ENCODE results near the gene SORBS1. TPM values are rescaled to one million over a fixed set of nuclear protein-coding genes. Genes with fewer than 3 reads are reported as not detected.

Gene SORBS1
- total and polyA plus RNA-seq, 4 donors: 13.1 to 68.9 (median 44.0) TPM

DNA sequence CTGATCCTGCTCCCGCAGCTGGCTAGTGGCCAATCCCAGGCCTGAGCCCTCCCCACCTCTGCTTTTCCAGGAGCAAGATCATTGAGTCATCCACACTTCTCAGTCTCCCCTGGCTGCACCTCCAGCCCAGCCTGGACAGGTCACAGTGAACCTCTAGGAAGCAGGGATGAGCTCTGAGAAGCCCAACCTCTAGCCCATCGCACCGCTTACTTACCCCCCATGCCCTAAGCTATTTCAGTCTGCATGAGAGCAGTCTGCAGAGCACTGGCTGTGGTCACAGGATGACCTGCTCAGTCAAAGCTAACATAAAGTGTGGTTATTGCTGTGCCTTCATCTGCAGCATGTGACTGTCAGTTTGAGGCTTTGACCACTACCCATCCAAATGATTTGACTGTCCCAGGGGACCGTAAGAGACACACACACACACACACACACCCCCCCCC is 129.2 kb downstream of the SORBS1 start:
- H3K27ac ChIP-seq (ENCODE audit: low read depth in 1 of 2, low read length in 1 of 2): peak overlapping the region; percentile 3 to 81
- WGBS, 2 donors: 81 to 88% methylated on average over 4 of the region's 4 CpGs
- H3K4me1 ChIP-seq (ENCODE audit: control insufficient read depth in 5 of 5, insufficient read depth in 5 of 5, low read length in 5 of 5): peaks cover 7 to 22% (median 14%) of the 10 kb centered on the region in 5 donors
- H3K9ac ChIP-seq (ENCODE audit: insufficient read depth in 1 of 2, low read length in 2 of 2): no peak overlapping the region
- TF ChIP-seq, protein P1, sequence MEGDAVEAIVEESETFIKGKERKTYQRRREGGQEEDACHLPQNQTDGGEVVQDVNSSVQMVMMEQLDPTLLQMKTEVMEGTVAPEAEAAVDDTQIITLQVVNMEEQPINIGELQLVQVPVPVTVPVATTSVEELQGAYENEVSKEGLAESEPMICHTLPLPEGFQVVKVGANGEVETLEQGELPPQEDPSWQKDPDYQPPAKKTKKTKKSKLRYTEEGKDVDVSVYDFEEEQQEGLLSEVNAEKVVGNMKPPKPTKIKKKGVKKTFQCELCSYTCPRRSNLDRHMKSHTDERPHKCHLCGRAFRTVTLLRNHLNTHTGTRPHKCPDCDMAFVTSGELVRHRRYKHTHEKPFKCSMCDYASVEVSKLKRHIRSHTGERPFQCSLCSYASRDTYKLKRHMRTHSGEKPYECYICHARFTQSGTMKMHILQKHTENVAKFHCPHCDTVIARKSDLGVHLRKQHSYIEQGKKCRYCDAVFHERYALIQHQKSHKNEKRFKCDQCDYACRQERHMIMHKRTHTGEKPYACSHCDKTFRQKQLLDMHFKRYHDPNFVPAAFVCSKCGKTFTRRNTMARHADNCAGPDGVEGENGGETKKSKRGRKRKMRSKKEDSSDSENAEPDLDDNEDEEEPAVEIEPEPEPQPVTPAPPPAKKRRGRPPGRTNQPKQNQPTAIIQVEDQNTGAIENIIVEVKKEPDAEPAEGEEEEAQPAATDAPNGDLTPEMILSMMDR (IDR thresholded peaks at IDR 0.05; ENCODE audit: control extremely low read depth, extremely low read depth): no peak
- H3K36me3 ChIP-seq (ENCODE audit: control insufficient read depth in 4 of 4, insufficient read depth in 4 of 4, low read length in 4 of 4): peaks cover 0 to 23% (median under 1%) of the 10 kb centered on the region in 4 donors
- DNase-seq (no peak), ATAC-seq (ENCODE audit: insufficient read depth, low FRiP score) (no peak)
- H3K27me3 ChIP-seq (ENCODE audit: control insufficient read depth in 3 of 3, insufficient read depth in 3 of 3, low read length in 2 of 3): no peaks in the 10 kb centered on the region
- no peaks in the 10 kb centered on the region for H3K9me3 ChIP-seq (ENCODE audit: control insufficient read depth in 4 of 4, insufficient read depth in 3 of 4, low read length in 3 of 4)
- H3K4me3 ChIP-seq: no peak overlapping the region

DNA sequence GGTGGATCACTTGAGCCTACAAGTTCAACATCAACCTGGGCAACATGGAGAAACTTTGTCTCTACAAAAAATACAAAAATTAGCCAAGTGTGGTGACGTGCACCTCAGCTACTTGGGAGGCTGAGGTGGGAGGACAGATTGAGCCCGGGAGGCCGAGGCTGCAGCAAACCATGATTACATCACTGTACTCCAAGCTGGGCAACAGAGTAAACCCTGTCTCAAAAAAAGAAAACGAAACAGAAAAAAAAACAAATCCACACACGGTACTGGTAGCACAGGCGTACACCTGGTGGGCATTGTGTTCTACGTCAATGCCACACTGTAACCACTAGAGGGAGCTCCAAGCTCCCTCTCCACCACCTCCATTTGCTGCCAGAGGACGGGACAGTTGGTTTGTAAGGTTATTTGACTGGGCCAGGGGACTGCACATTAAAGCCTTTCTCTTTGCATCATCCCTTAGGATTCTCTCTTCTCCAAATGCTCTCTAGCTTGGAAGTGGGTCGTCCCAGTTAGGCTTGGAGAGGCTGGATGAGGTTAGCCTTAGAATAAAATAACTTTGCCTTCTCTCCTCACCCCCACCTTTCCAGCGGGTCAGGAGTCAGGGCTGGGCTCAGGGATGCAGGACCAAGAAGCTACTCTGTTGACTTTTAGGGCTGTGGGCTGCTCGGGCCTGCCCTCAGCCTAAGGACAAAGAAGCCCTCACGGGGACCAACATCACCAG is 130.8 kb downstream of the SORBS1 start:
- ATAC-seq (ENCODE audit: insufficient read depth, low FRiP score) (peak; percentile 74), DNase-seq (peak; percentile 71 to 83 (median 72))
- WGBS, 2 donors: 38 to 43% methylated on average over 12 of the region's 12 CpGs
- no peaks in the 10 kb centered on the region for H3K9me3 ChIP-seq (ENCODE audit: control insufficient read depth in 4 of 4, insufficient read depth in 3 of 4, low read length in 3 of 4)
- no peak overlapping the region for H3K9ac ChIP-seq (ENCODE audit: insufficient read depth in 1 of 2, low read length in 2 of 2)
- TF ChIP-seq, protein P1 (IDR thresholded peaks at IDR 0.05; ENCODE audit: control extremely low read depth, extremely low read depth): peak; percentile 93
- H3K4me1 ChIP-seq (ENCODE audit: control insufficient read depth in 5 of 5, insufficient read depth in 5 of 5, low read length in 5 of 5): peaks cover 12 to 31% (median 15%) of the 10 kb centered on the region in 5 donors
- no peak overlapping the region for H3K27ac ChIP-seq (ENCODE audit: low read depth in 1 of 2, low read length in 1 of 2)
- no peak overlapping the region for H3K4me3 ChIP-seq
- no peaks in the 10 kb centered on the region for H3K27me3 ChIP-seq (ENCODE audit: control insufficient read depth in 3 of 3, insufficient read depth in 3 of 3, low read length in 2 of 3)
- peaks cover 0 to 19% (median 0%) of the 10 kb centered on the region in 4 donors for H3K36me3 ChIP-seq (ENCODE audit: control insufficient read depth in 4 of 4, insufficient read depth in 4 of 4, low read length in 4 of 4)

GRCh38 chr10:95429639-95430038 is 131.5 kb downstream of the SORBS1 start:
- Histone ChIP-seq H3K4me3 (no peak overlapping the region), H3K27me3 (ENCODE audit: control insufficient read depth in 3 of 3, insufficient read depth in 3 of 3, low read length in 2 of 3) (no peaks in the 10 kb centered on the region), H3K27ac (ENCODE audit: low read depth in 1 of 2, low read length in 1 of 2) (no peak overlapping the region), H3K36me3 (ENCODE audit: control insufficient read depth in 4 of 4, insufficient read depth in 4 of 4, low read length in 4 of 4) (peaks cover 0 to 14% (median 0%) of the 10 kb centered on the region in 4 donors), H3K9me3 (ENCODE audit: control insufficient read depth in 4 of 4, insufficient read depth in 3 of 4, low read length in 3 of 4) (no peaks in the 10 kb centered on the region), H3K4me1 (ENCODE audit: control insufficient read depth in 5 of 5, insufficient read depth in 5 of 5, low read length in 5 of 5) (peaks cover 5 to 31% (median 11%) of the 10 kb centered on the region in 5 donors), H3K9ac (ENCODE audit: insufficient read depth in 1 of 2, low read length in 2 of 2) (no peak overlapping the region)
- ATAC-seq (ENCODE audit: insufficient read depth, low FRiP score) (no peak), DNase-seq (no peak)
- 93 to 96% methylated on average over 4 of the region's 4 CpGs for WGBS, 2 donors
- TF ChIP-seq, protein P1 (IDR thresholded peaks at IDR 0.05; ENCODE audit: control extremely low read depth, extremely low read depth): no peak

Data from lung (tissue), 12 donors.